HCT116 (cell line): ENCODE data around the gene RAB8B. TPM values are rescaled to one million over a fixed set of nuclear protein-coding genes. Genes with fewer than 3 reads are reported as not detected.

Source experiments
- ATAC-seq: fragments of 200-7000 bp; cut with Tn5 transposase; 2 replicates; pipeline ENCODE4 v1.9.1; 2020; ENCODE audit warnings: mild to moderate bottlenecking, moderate library complexity
- BruUV-seq: library from RNA; stranded (reverse); fragments of 400-500 nt; replicated peaks from 2 replicates; lab custom pipeline; 2021; lab: Mats Ljungman, UMichigan
- CTCF ChIA-PET: fragments of 300-600 bp; sonication (Branson Sonifier 250); formaldehyde crosslinking; loops from one replicate; lab custom pipeline; 2021; ENCODE audit warnings: antibody characterized with exemption; lab: Charles Lee
- POLR2A ChIA-PET: fragments of 300-600, 350-600 bp; sonication (Branson Sonifier 250); formaldehyde crosslinking; loops from one replicate; lab custom pipeline; 2021; ENCODE audit warnings: antibody characterized with exemption; lab: Charles Lee
- RAD21 ChIA-PET, 2 experiments: fragments of 300-600 bp; sonication (Branson Sonifier 250); formaldehyde crosslinking; loops; one replicate each; lab custom pipeline; 2023; ENCODE audit warnings: low total read pairs in 2 of 2; ENCODE audit not compliant: uncharacterized antibody in 2 of 2, unreplicated experiment in 2 of 2, low non-redundant PET in 1 of 2; lab: Charles Lee
- DNase-seq: peaks from one replicate; pipeline ENCODE4 v3.0.0-alpha.2; 2010; ENCODE audit warnings: low read depth, low spot score
- H2AFZ ChIP-seq: fragments of 200-600 bp; shearing (Covaris generic), sonication (generic); 2 replicates; pipeline ENCODE4 v1.6.1; 2017; ENCODE audit warnings: low read depth, mixed run types, mixed read lengths, antibody characterized with exemption, low read length; ENCODE audit not compliant: poor library complexity, severe bottlenecking
- H3K27ac ChIP-seq: 2 replicates; pipeline ENCODE4 v1.5.1; 2012; ENCODE audit warnings: low read depth, low read length
- H3K27me3 ChIP-seq: fragments of 200-600 bp; sonication (generic); 2 replicates; pipeline ENCODE4 v1.6.1; 2016; ENCODE audit warnings: mixed run types, low read length, mixed read lengths; ENCODE audit not compliant: insufficient read depth
- H3K36me3 ChIP-seq, 2 experiments: fragments of 200-500 bp in 1 of 2; fragments of 200-600 bp in 1 of 2; sonication (Bioruptor generic) in 1 of 2; sonication (generic) in 1 of 2; 2 replicates each; pipeline versions ENCODE4 v1.5.1 to v1.6.1; 2014 to 2016; ENCODE audit warnings: low read length in 2 of 2, inconsistent platforms in 1 of 2, mixed read lengths in 1 of 2, mixed run types in 1 of 2; ENCODE audit not compliant: insufficient read depth in 2 of 2, control insufficient read depth in 1 of 2
- H3K4me1 ChIP-seq, 2 experiments: fragments of 200-600 bp in 1 of 2; sonication (generic) in 1 of 2; 2 replicates each; pipeline versions ENCODE4 v1.5.1 to v1.6.1; 2012 to 2017; ENCODE audit warnings: low read length in 2 of 2, inconsistent platforms in 1 of 2, mild to moderate bottlenecking in 1 of 2, mixed read lengths in 1 of 2, mixed run types in 1 of 2, moderate library complexity in 1 of 2; ENCODE audit not compliant: insufficient read depth in 2 of 2, control insufficient read depth in 1 of 2
- H3K4me2 ChIP-seq: fragments of 200-600 bp; sonication (generic); 2 replicates; pipeline ENCODE4 v1.6.1; 2017; ENCODE audit warnings: mixed run types, low read length, mixed read lengths
- H3K4me3 ChIP-seq, 2 experiments: fragments of 200-600 bp in 1 of 2; sonication (generic) in 1 of 2; replicated peaks in 1 of 2; 2 replicates each; pipeline ENCODE4 v1.5.1; 2011 to 2016; ENCODE audit warnings: low read length in 2 of 2, control low read depth in 1 of 2, low read depth in 1 of 2, mild to moderate bottlenecking in 1 of 2, mixed read lengths in 1 of 2, mixed run types in 1 of 2
- H3K79me2 ChIP-seq: fragments of 200-600 bp; sonication (generic); 2 replicates; pipeline ENCODE4 v1.6.1; 2017; ENCODE audit warnings: mild to moderate bottlenecking, mixed run types, low read length, moderate library complexity, mixed read lengths; ENCODE audit not compliant: insufficient read depth
- H3K9ac ChIP-seq: fragments of 200-600 bp; sonication (generic); 2 replicates; pipeline ENCODE4 v1.6.1; 2016; ENCODE audit warnings: low read length, mixed read lengths
- H3K9me2 ChIP-seq: fragments of 200-600 bp; sonication (generic), shearing (Covaris generic); 2 replicates; pipeline ENCODE4 v1.6.1; 2017; ENCODE audit warnings: mixed run types, mild to moderate bottlenecking, moderate library complexity; ENCODE audit not compliant: insufficient read depth
- H3K9me3 ChIP-seq, 2 experiments: fragments of 200-500 bp in 1 of 2; fragments of 200-600 bp in 1 of 2; sonication (Bioruptor generic) in 1 of 2; sonication (generic) in 1 of 2; 2 replicates each; pipeline ENCODE4 v1.6.1; 2014 to 2017; ENCODE audit warnings: low read length in 2 of 2, mixed read lengths in 2 of 2, inconsistent platforms in 1 of 2, low read depth in 1 of 2, mild to moderate bottlenecking in 1 of 2, mixed run types in 1 of 2, moderate library complexity in 1 of 2; ENCODE audit not compliant: control insufficient read depth in 1 of 2, insufficient read depth in 1 of 2
- H4K20me1 ChIP-seq: fragments of 200-600 bp; sonication (generic), shearing (Covaris generic); 2 replicates; pipeline ENCODE4 v1.6.1; 2017; ENCODE audit warnings: mixed run types, mild to moderate bottlenecking, moderate library complexity; ENCODE audit not compliant: insufficient read depth
- EGR1 ChIP-seq: IDR thresholded peaks from 2 replicates; pipeline ENCODE4 v1.6.1; 2012; ENCODE audit warnings: low read depth
- ELF1 ChIP-seq: IDR thresholded peaks from 2 replicates; pipeline ENCODE4 v1.6.1; 2012; ENCODE audit warnings: low read depth, borderline replicate concordance
- EZH2 ChIP-seq: fragments of 200-600 bp; sonication (generic); IDR thresholded peaks from 2 replicates; pipeline ENCODE4 v1.6.1; 2017; ENCODE audit warnings: antibody characterized with exemption, mixed run types
- EZH2phosphoT487 ChIP-seq: fragments of 200-600 bp; IDR thresholded peaks from 2 replicates; pipeline ENCODE4 v1.6.1; 2018; ENCODE audit warnings: antibody characterized with exemption, borderline replicate concordance
- FOSL1 ChIP-seq: IDR thresholded peaks from 2 replicates; pipeline ENCODE4 v1.6.1; 2012; ENCODE audit warnings: low read depth
- JUND ChIP-seq: IDR thresholded peaks from 2 replicates; pipeline ENCODE4 v1.6.1; 2012
- POLR2AphosphoS5 ChIP-seq: IDR thresholded peaks from 2 replicates; pipeline ENCODE4 v1.6.1; 2011; ENCODE audit warnings: mild to moderate bottlenecking, low read depth, low read length, moderate library complexity
- RAD21 ChIP-seq: IDR thresholded peaks from 2 replicates; pipeline ENCODE4 v1.6.1; 2012; ENCODE audit warnings: low read depth, mild to moderate bottlenecking
- SIN3A ChIP-seq: IDR thresholded peaks from 2 replicates; pipeline ENCODE4 v1.6.1; 2012; ENCODE audit warnings: low read depth
- SP1 ChIP-seq: IDR thresholded peaks from 2 replicates; pipeline ENCODE4 v1.6.1; 2012; ENCODE audit warnings: low read depth
- SRF ChIP-seq: IDR thresholded peaks from 2 replicates; pipeline ENCODE4 v1.6.1; 2012; ENCODE audit warnings: low read depth
- TCF7L2 ChIP-seq: IDR thresholded peaks from 2 replicates; pipeline ENCODE4 v1.7.0; 2011; ENCODE audit warnings: borderline replicate concordance, inconsistent platforms; ENCODE audit not compliant: insufficient read depth, insufficient read length; ENCODE audit errors: extremely low read depth
- YY1 ChIP-seq: IDR thresholded peaks from 2 replicates; pipeline ENCODE4 v1.6.1; 2011; ENCODE audit warnings: low read length, low read depth, moderate library complexity, mild to moderate bottlenecking; ENCODE audit not compliant: insufficient replicate concordance; ENCODE audit errors: extremely low read depth
- ZFX ChIP-seq: fragments of 450-650 bp; IDR thresholded peaks from 2 replicates; pipeline ENCODE4 v1.6.1; 2017
- intact Hi-C: fragments of 100-400 bp; cut with micrococcal nuclease; formaldehyde crosslinking; loops from 2 replicates; pipeline ENCODE4 v1.10.0; 2022
- total RNA-seq: library from RNA; stranded (reverse); gene quantifications from one replicate; pipeline ENCODE4 v1.2.1, GENCODE V29; 2021; ENCODE audit not compliant: unreplicated experiment
- TF ChIP-seq, protein P1 (sequence below): IDR thresholded peaks from 2 replicates; pipeline ENCODE4 v1.6.1; 2012; ENCODE audit warnings: low read depth
- TF ChIP-seq, protein P2 (sequence below), 3 experiments: fragments of 200-600 bp in 1 of 3; sonication (generic) in 1 of 3; IDR thresholded peaks in 2 of 3; conservative IDR thresholded peaks in 1 of 3; 2 replicates each; pipeline ENCODE4 v1.5.1; 2012 to 2017; ENCODE audit warnings: low read depth in 2 of 3, low read length in 2 of 3, antibody characterized with exemption in 1 of 3, borderline replicate concordance in 1 of 3, control low read depth in 1 of 3, mild to moderate bottlenecking in 1 of 3, mixed read lengths in 1 of 3, mixed run types in 1 of 3, moderate library complexity in 1 of 3; ENCODE audit not compliant: insufficient read depth in 1 of 3
- TF ChIP-seq, protein P3 (sequence below): IDR thresholded peaks from 2 replicates; pipeline ENCODE4 v1.6.1; 2012

RAB8B gene
- total RNA-seq, 1 experiment from 2014 or later: 19.4 TPM

DNA sequence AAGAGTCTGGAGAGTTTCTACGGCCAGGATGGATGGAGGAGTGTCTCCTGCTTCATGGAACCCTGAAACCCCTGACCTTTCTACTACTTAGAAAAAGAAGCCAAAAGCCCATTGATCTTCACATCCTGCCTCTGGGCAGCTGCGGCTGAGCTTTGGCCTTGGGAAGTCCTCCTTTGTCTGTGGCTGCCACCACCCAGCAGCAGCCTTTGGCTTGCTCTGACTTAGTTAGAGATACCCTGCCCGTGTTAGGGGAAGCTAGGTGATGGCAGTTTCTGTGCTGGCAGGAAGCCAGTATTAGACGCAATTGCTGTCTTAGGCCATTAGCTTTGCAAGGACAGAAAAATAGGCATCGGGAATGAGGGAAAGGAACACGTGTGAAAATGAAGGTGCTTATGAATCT lies 106.8 kb downstream of the RAB8B start (continued):
- TF ChIP-seq, protein P1, sequence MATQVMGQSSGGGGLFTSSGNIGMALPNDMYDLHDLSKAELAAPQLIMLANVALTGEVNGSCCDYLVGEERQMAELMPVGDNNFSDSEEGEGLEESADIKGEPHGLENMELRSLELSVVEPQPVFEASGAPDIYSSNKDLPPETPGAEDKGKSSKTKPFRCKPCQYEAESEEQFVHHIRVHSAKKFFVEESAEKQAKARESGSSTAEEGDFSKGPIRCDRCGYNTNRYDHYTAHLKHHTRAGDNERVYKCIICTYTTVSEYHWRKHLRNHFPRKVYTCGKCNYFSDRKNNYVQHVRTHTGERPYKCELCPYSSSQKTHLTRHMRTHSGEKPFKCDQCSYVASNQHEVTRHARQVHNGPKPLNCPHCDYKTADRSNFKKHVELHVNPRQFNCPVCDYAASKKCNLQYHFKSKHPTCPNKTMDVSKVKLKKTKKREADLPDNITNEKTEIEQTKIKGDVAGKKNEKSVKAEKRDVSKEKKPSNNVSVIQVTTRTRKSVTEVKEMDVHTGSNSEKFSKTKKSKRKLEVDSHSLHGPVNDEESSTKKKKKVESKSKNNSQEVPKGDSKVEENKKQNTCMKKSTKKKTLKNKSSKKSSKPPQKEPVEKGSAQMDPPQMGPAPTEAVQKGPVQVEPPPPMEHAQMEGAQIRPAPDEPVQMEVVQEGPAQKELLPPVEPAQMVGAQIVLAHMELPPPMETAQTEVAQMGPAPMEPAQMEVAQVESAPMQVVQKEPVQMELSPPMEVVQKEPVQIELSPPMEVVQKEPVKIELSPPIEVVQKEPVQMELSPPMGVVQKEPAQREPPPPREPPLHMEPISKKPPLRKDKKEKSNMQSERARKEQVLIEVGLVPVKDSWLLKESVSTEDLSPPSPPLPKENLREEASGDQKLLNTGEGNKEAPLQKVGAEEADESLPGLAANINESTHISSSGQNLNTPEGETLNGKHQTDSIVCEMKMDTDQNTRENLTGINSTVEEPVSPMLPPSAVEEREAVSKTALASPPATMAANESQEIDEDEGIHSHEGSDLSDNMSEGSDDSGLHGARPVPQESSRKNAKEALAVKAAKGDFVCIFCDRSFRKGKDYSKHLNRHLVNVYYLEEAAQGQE: no peak
- TF ChIP-seq SP1: no peak
- TF ChIP-seq SIN3A: no peak
- no peak for TF ChIP-seq RAD21

DNA sequence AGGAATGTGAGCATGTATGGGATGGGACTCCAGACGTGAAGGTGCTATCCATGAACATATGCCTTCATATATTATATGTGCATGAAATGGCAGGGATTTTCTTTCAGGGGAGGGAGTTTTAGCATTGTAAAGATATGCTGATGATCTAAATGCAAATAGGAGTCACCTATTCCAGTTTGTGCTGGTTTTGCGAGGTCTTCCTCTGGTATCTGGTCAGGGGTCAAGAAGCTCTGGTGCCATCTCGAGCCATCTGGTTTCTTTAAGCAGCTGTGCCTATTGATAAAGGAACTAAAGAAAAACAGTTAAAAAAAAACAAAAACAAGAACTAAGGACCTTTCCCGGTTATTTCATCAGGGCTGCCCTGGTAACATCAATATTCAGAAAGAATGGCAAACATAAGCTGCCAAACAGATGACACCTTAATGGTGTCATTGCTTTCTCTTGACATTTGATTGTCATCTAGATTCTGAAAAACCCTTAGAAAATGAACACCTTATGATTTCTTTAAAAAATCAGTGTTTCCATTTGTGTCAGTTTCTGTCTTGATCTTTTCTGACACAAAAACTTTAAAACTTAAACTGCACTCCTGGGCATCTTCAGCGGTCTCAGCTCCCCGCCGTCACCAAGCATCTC lies 110.7 kb downstream of the RAB8B start:
- intact Hi-C loops: no loop called here
- H3K79me2 ChIP-seq: no peaks in the 10 kb centered on the region
- no peak overlapping the region for H2AFZ ChIP-seq
- H4K20me1 ChIP-seq: no peaks in the 10 kb centered on the region
- no peaks in the 10 kb centered on the region for H3K9me2 ChIP-seq
- H3K36me3 ChIP-seq: no peaks in the 10 kb centered on the region
- H3K9ac ChIP-seq: no peak overlapping the region
- H3K27ac ChIP-seq: no peak overlapping the region
- no peak overlapping the region for H3K4me2 ChIP-seq
- RAD21 ChIA-PET: no interaction called here
- ATAC-seq: no peak
- H3K27me3 ChIP-seq: no peaks in the 10 kb centered on the region
- DNase-seq: no peak
- POLR2A ChIA-PET: no interaction called here
- no peak overlapping the region for H3K4me3 ChIP-seq
- no peaks in the 10 kb centered on the region for H3K4me1 ChIP-seq
- CTCF ChIA-PET: no interaction called here
- H3K9me3 ChIP-seq: no peaks in the 10 kb centered on the region
- no TSS peak for BruUV-seq
- TF ChIP-seq SRF (no peak), ZFX (no peak), TCF7L2 (no peak), YY1 (no peak), JUND (no peak), EZH2phosphoT487 (no peak), ELF1 (no peak), FOSL1 (no peak), EGR1 (no peak), SP1 (no peak), EZH2 (no peak), POLR2AphosphoS5 (no peak)
- TF ChIP-seq, protein P2, sequence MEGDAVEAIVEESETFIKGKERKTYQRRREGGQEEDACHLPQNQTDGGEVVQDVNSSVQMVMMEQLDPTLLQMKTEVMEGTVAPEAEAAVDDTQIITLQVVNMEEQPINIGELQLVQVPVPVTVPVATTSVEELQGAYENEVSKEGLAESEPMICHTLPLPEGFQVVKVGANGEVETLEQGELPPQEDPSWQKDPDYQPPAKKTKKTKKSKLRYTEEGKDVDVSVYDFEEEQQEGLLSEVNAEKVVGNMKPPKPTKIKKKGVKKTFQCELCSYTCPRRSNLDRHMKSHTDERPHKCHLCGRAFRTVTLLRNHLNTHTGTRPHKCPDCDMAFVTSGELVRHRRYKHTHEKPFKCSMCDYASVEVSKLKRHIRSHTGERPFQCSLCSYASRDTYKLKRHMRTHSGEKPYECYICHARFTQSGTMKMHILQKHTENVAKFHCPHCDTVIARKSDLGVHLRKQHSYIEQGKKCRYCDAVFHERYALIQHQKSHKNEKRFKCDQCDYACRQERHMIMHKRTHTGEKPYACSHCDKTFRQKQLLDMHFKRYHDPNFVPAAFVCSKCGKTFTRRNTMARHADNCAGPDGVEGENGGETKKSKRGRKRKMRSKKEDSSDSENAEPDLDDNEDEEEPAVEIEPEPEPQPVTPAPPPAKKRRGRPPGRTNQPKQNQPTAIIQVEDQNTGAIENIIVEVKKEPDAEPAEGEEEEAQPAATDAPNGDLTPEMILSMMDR (IDR thresholded peaks at IDR 0.05 in 2 of 3, conservative IDR thresholded peaks at IDR 0.05 in 1 of 3; ENCODE audit: borderline replicate concordance in 1 of 3, insufficient read depth in 1 of 3, low read depth in 2 of 3, low read length in 2 of 3): no peak
- TF ChIP-seq, protein P3, sequence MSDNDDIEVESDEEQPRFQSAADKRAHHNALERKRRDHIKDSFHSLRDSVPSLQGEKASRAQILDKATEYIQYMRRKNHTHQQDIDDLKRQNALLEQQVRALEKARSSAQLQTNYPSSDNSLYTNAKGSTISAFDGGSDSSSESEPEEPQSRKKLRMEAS: no peak
- TF ChIP-seq, protein P1: no peak
